Adipocyte (in vitro differentiated cells): Measurements from ENCODE around the gene HMGCS1.

ENCODE experiments used
- DNase-seq: peaks from one replicate; pipeline ENCODE4 v3.0.0-alpha.2; 2015; ENCODE audit warnings: low read depth
- H3K27me3 ChIP-seq: replicated peaks from 2 replicates; pipeline ENCODE4 v1.7.0; 2013; ENCODE audit warnings: mild to moderate bottlenecking, low read length, moderate library complexity; ENCODE audit not compliant: control insufficient read depth, insufficient read depth
- H3K36me3 ChIP-seq: 2 replicates; pipeline ENCODE4 v1.7.0; 2013; ENCODE audit warnings: low read length, mild to moderate bottlenecking, moderate library complexity; ENCODE audit not compliant: control insufficient read depth, insufficient read depth, severe bottlenecking
- H3K4me1 ChIP-seq: 2 replicates; pipeline ENCODE4 v1.7.0; 2013; ENCODE audit warnings: mild to moderate bottlenecking, low read length, moderate library complexity; ENCODE audit not compliant: control insufficient read depth, insufficient read depth
- H3K4me3 ChIP-seq: 2 replicates; pipeline ENCODE4 v1.7.0; 2013; ENCODE audit warnings: mild to moderate bottlenecking, low read length, moderate library complexity
- H3K9ac ChIP-seq: 2 replicates; pipeline ENCODE4 v1.7.0; 2013; ENCODE audit warnings: mild to moderate bottlenecking, low read length, moderate library complexity
- H3K9me3 ChIP-seq: 2 replicates; pipeline ENCODE4 v1.7.0; 2013; ENCODE audit warnings: mild to moderate bottlenecking, low read length, moderate library complexity; ENCODE audit not compliant: control insufficient read depth

Gene HMGCS1

DNA sequence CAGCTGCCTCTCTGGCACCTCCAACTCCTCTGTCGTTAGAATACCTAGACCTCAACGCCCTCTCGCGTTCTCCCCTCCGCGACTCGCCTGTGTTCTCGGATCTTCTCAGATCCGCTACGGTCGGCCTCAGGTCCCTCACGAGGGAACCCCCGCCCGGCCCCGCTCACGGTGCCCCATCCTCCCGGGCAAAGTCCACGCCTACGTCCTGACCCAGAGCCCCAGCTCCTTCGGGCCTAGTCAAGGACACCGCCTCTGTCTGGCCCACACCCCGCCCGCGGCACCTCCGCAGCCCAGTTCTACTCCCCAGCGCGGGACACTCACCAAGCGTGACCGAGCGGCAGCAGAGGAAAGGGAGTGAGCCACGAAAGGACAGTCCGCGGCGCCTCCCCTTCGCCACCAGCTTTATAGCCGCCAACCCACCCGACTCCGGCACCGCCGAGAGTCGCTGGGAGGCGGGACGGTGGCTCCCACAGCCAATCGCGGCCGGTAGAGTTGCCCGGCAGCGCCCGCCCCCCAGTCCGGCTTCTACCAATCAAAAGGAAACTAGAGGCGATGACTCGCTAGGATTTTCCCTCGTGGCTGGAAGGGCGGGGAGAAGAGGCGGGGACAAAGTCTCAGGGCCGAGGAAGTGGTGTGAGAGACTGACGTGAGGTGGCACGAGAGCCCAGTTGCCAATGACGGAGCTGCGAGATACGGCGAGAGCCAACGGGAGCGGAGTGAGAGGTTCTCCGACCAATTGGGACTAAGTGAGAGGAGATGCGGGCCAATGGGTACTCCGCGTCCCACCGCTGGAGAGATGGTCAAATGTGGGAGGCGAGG lies at the start of gene HMGCS1:
TSS of gene HMGCS1 (minus strand) at position 378 of the 819 bp plus-strand sequence. CDS start 14,447 bp downstream, outside the sequence.
- Histone ChIP-seq H3K4me3 (peak within 1 kb of the TSS; percentile 96), H3K9me3 (no peaks in the 10 kb centered on the region), H3K36me3 (peaks cover 17% of the 10 kb centered on the region), H3K27me3 (no peaks in the 10 kb centered on the region), H3K9ac (peak within 1 kb of the TSS; percentile 96), H3K4me1 (peaks cover 48% of the 10 kb centered on the region)
- DNase-seq, result peak; percentile 100

DNA sequence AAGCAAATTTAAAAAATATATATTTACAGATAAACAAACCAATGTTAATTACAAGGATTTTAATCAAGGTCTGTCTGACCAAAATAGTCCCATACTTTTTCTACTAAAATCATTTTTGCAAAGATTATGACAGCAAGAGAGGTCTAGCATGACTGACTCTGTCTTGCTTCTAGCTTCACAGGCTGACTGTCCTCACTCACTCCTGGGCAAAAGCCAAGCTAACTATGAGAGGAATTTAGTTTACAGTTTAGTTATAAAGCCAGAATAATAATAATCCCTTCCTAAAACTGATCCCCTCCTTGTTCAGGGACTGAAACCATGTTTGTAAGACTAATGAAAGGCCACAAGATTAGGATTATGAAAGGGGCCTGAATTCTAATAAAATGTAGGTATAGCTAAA lies 45.5 kb upstream of the HMGCS1 start:
- Histone ChIP-seq H3K4me3 (no peak overlapping the region), H3K27me3 (peaks cover 4% of the 10 kb centered on the region), H3K36me3 (no peaks in the 10 kb centered on the region), H3K9me3 (peaks cover 14% of the 10 kb centered on the region), H3K4me1 (no peaks in the 10 kb centered on the region), H3K9ac (no peak overlapping the region)
- no peak for DNase-seq

DNA sequence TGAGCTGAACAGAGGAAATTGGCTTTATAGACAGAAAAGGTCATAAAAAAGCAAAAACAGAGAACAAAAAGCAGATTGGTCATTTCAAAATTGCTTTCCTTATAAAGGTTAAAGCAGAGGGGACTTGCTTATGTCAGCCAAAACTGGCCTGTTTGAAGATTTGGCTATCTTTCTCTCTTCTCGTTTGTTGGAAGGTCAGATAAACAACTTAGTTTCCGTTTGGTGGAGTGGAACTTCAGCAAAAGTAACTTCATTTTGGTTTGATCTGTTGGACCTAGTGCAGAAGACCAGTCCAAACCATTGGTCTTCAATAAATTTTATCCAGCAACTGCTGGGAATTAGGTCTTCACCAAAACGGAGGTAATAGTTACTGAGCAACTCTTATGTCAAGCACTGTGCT lies 45.1 kb upstream of the HMGCS1 start:
- DNase-seq, result no peak
- Histone ChIP-seq H3K27me3 (peaks cover 4% of the 10 kb centered on the region), H3K4me3 (no peak overlapping the region), H3K9ac (no peak overlapping the region), H3K9me3 (peaks cover 14% of the 10 kb centered on the region), H3K4me1 (no peaks in the 10 kb centered on the region), H3K36me3 (no peaks in the 10 kb centered on the region)

DNA sequence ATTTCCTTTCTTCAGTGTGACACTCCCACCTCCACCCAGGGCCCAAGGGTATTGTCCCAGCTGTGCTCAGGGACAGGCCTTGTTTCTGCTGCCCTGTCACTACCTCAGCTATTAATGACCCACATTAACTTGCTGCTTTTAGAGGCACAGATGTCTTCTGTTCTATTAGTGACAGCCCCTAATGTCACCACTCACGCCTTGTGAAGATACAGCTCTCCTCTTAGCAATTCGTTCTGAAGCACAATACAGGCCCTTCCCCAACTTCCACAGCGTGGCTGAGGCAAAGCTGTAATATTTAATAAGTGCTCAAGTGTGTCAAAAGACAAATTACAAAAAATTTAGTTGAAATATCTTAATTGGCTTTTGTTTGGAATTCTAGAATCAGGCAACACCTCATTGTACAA lies 44.7 kb upstream of the HMGCS1 start:
- DNase-seq, result no peak
- Histone ChIP-seq H3K4me1 (no peaks in the 10 kb centered on the region), H3K4me3 (no peak overlapping the region), H3K9ac (no peak overlapping the region), H3K9me3 (peaks cover 14% of the 10 kb centered on the region), H3K36me3 (no peaks in the 10 kb centered on the region), H3K27me3 (peaks cover 4% of the 10 kb centered on the region)

DNA sequence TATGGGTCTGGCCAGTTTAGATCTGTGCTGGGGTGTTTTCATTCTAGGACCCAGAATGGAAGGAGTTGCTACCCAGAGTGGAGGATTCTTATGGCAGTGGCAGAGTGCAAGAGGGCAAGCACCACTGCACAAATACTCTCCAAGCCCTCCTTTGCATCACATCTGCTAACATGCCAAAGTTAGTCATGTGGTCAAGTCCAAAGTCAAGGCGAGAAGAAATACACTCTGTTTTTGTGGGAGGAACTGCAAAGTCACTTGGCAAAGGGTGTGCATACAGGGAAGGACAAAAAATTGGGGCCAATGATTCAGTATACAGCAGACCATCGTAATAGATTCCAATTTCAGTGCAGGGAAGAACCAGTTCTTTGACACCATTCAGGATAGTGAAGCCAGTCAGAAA lies 43.9 kb upstream of the HMGCS1 start:
- Histone ChIP-seq H3K4me1 (no peaks in the 10 kb centered on the region), H3K4me3 (no peak overlapping the region), H3K36me3 (no peaks in the 10 kb centered on the region), H3K9ac (no peak overlapping the region), H3K27me3 (peaks cover 4% of the 10 kb centered on the region), H3K9me3 (peaks cover 14% of the 10 kb centered on the region)
- DNase-seq, result no peak

DNA sequence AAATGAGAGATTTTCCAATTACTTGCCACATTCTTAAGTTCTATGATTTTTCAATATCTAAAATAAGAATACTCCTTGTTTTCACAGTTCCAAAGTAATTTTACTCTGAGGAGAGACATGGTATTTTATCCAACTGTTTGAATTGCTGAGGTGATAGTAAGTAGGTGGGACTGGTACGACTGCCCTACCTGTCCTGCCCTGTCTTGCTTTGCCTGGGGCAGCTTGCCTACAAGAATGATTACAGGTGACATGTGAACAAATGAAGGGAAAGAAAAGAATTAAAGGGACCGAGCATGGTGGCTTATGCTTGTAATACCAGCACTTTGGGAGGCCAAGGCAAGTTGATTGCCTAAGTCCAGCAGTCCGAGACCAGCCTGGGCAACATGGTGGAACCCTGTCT lies 41.6 kb upstream of the HMGCS1 start:
- no peak for DNase-seq
- H3K9me3 ChIP-seq, result peaks cover 11% of the 10 kb centered on the region
- H3K27me3 ChIP-seq, result peaks cover 15% of the 10 kb centered on the region
- no peak overlapping the region for H3K4me3 ChIP-seq
- H3K9ac ChIP-seq, result no peak overlapping the region
- no peaks in the 10 kb centered on the region for H3K4me1 ChIP-seq
- no peaks in the 10 kb centered on the region for H3K36me3 ChIP-seq

DNA sequence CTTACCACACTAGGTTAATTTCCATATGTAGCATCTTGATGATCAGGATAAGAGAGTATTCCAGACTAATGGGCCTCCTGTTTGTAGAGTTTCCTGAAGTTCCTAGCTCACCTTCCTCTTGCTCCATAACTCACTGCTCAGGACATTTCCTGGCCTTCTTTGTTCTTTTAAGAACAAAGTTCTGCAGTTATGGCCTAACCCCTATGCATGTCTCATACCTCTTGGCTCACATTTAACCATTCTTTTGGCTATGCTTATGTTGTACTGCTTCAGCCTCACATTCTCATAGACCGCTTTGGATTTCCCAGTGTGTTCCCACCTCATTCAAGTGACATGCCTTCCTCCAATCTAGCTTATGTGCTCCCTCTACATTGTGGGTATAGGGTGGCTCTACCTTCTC lies 40.5 kb upstream of the HMGCS1 start:
- H3K4me1 ChIP-seq, result no peaks in the 10 kb centered on the region
- H3K4me3 ChIP-seq, result no peak overlapping the region
- peaks cover 15% of the 10 kb centered on the region for H3K27me3 ChIP-seq
- no peak for DNase-seq
- H3K9ac ChIP-seq, result no peak overlapping the region
- no peaks in the 10 kb centered on the region for H3K9me3 ChIP-seq
- H3K36me3 ChIP-seq, result no peaks in the 10 kb centered on the region

DNA sequence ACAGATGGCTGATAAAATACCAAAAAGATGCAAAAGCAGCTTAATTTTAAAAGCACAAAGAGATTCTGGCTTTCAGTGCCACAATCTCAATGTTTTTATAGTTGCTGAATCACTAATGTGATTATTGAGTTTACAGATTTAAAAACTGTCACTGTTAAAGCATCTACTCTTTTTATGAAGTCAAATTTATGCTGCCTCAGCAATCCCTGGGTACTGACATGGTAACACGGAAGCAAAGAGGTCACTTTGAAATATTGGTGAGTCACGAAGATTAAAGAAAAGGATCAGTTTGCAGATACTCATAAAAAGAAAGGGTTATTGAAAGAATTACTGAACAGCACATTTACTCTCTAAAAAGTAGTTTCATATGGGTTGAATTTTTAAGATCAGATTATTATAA lies 39.7 kb upstream of the HMGCS1 start:
- Histone ChIP-seq H3K4me3 (no peak overlapping the region), H3K4me1 (no peaks in the 10 kb centered on the region), H3K36me3 (no peaks in the 10 kb centered on the region), H3K9ac (no peak overlapping the region), H3K27me3 (peaks cover 15% of the 10 kb centered on the region), H3K9me3 (no peaks in the 10 kb centered on the region)
- no peak for DNase-seq

DNA sequence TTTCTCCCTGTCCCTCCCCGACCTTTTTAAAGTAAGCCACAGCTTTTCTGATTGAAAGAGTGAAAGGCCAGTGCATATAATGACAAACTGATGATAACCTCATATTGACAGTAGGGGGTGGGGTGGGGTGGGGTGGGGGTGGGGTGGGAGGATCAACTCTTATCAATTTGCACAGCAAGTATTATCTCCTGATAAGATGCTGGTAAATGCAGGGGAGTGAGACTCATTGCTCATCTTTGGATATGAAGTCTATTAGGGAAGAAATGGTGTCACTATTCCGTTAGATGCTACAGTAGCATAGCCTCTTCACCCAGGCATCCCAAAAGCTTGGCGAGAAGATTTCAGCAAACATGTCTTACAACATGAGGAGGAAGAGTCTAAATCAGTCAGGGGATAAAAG lies 38.9 kb upstream of the HMGCS1 start:
- Histone ChIP-seq H3K36me3 (no peaks in the 10 kb centered on the region), H3K9me3 (no peaks in the 10 kb centered on the region), H3K9ac (no peak overlapping the region), H3K4me3 (no peak overlapping the region), H3K27me3 (peaks cover 20% of the 10 kb centered on the region), H3K4me1 (no peaks in the 10 kb centered on the region)
- no peak for DNase-seq

DNA sequence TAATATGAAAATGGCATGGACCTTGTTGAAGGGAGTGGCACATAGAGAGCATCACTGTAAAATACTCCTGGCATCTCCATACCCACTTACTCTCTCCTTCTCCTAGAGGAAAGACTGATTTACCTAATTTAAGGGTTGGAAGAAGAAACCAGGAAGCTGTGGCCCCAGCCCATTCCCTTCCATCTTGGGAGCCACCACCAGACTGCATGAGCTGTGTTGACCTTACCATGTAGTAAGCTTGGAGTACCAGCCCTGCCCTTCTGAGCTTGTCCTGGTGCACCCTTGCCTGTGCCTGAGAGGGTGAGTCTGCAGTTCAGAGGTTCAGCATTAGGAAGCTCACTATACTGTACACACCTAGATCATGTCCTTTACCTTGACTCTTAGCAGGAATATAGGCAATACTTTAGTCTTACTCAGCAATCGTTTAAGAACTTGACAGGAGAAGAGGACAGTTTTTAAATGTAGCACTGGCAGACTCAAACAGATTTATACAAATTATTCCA lies 35.7 kb upstream of the HMGCS1 start:
- no peaks in the 10 kb centered on the region for H3K4me1 ChIP-seq
- H3K27me3 ChIP-seq, result peaks cover 16% of the 10 kb centered on the region
- H3K9ac ChIP-seq, result no peak overlapping the region
- H3K9me3 ChIP-seq, result no peaks in the 10 kb centered on the region
- DNase-seq, result no peak
- no peak overlapping the region for H3K4me3 ChIP-seq
- no peaks in the 10 kb centered on the region for H3K36me3 ChIP-seq

DNA sequence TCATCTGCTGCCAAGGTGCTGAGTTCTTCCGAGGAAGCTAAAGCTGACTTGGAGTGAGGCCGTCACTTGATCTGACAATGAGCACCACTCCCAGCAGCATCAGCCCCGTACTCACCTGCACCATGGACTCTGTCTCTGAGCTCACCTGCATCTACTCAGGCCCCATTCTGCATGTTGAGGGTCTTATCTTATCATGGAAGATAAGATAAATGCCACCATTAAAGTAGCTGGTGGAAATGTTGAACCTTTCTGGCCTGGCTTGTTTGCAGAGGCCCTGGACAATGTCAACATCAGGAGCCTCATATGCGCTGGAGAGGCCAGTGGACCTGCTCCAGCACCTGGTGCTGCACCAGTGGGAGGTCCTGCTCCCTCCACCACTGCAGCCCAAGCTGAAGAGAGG lies 35.0 kb upstream of the HMGCS1 start:
- Histone ChIP-seq H3K9ac (no peak overlapping the region), H3K4me1 (no peaks in the 10 kb centered on the region), H3K9me3 (no peaks in the 10 kb centered on the region), H3K36me3 (no peaks in the 10 kb centered on the region), H3K27me3 (peaks cover 16% of the 10 kb centered on the region), H3K4me3 (no peak overlapping the region)
- DNase-seq, result no peak

DNA sequence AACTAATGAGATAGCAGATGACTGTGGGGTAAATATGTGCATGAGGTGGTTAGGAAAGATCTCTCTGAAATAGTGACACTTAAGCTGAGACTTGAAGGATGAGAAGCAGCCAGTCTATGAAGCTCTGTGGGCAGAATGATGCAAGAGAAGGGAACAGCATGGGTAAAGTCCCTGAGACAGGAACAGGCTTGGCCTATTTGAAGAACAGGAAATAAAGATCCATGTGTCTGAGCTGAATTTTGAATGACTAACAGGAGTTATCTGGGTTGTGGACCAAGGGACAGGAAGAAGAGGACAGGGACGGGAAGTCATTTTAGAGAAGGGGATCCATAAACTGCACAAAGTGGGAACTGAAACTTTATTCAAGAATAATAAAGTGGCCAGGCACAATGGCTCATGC lies 25.6 kb upstream of the HMGCS1 start:
- Histone ChIP-seq H3K36me3 (no peaks in the 10 kb centered on the region), H3K9me3 (peaks cover 19% of the 10 kb centered on the region), H3K27me3 (no peaks in the 10 kb centered on the region), H3K9ac (no peak overlapping the region), H3K4me3 (no peak overlapping the region), H3K4me1 (no peaks in the 10 kb centered on the region)
- no peak for DNase-seq
